ENCODE results near the gene TAPBP.
"Not testable (repeated sequence)": the region's sequence is repeated elsewhere in the genome, so short reads cannot be mapped to it uniquely, and the experiment has no call there.

DNA sequence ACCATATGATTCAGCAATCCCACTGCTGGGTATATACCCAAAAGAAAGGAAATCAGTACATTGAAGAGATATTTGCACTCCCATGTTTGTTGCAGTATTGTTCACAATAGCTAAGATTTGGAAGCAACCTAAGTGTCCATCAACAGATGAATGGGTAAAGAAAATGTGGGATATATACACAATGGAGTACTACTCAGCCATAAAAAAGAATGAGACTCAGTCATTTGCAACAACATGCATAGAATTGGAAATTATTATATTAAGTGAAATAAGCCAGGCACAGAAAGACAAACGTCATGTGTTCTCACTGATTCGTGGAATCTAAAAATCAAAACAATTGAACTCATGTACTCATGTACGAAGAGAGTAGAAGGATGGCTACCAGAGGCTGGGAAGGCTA, 51.4 kb downstream of the TAPBP start:
- TF ChIP-seq, protein P1, sequence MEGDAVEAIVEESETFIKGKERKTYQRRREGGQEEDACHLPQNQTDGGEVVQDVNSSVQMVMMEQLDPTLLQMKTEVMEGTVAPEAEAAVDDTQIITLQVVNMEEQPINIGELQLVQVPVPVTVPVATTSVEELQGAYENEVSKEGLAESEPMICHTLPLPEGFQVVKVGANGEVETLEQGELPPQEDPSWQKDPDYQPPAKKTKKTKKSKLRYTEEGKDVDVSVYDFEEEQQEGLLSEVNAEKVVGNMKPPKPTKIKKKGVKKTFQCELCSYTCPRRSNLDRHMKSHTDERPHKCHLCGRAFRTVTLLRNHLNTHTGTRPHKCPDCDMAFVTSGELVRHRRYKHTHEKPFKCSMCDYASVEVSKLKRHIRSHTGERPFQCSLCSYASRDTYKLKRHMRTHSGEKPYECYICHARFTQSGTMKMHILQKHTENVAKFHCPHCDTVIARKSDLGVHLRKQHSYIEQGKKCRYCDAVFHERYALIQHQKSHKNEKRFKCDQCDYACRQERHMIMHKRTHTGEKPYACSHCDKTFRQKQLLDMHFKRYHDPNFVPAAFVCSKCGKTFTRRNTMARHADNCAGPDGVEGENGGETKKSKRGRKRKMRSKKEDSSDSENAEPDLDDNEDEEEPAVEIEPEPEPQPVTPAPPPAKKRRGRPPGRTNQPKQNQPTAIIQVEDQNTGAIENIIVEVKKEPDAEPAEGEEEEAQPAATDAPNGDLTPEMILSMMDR (IDR thresholded peaks at IDR 0.05), result not testable (repeated sequence)
- TF ChIP-seq POLR2A (IDR thresholded peaks at IDR 0.05), result not testable (repeated sequence)

All from testis (tissue), 2 donors.